Activated CD8-positive, alpha-beta memory T cell treated with anti-CD3 and anti-CD28 coated beads for 4 hours (primary cell): ENCODE results near the gene HOGA1.
"Not testable (repeated sequence)": the region's sequence is repeated elsewhere in the genome, so short reads cannot be mapped to it uniquely, and the experiment has no call there.

ENCODE experiments used
- DNase-seq, 2 donors: peaks; one replicate each; pipeline ENCODE4 v3.0.0-alpha.2; 2020; ENCODE audit warnings: low read depth in 2 of 2

Gene HOGA1

DNA sequence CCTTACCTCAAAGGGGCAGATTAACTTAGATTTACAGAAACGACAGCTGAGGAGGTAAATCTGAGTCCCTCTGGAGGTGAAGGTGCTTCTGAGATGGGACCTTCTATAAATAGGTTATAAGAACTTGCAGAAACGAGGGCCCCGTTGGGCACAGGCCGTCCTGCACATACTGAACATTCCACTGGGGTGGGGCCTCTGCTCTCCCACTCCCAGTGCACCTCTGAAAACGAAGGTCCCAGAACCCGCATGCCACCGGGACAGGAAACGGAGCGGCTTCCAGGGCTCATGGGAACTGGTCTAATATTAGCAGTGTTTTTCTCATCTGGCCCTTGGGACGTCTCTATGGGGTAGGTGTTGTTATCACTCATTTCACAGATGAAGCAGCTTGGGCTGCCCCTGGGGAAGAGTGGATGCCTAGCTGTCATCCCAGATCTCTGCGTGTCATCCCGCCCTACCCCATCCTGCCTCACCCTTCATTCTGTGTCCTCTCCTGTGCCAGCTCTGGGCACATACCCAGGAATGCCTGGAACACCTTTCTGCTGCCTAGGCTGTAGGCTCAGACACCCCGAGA, 24.9 kb downstream of the HOGA1 start:
- DNase-seq: no peak

DNA sequence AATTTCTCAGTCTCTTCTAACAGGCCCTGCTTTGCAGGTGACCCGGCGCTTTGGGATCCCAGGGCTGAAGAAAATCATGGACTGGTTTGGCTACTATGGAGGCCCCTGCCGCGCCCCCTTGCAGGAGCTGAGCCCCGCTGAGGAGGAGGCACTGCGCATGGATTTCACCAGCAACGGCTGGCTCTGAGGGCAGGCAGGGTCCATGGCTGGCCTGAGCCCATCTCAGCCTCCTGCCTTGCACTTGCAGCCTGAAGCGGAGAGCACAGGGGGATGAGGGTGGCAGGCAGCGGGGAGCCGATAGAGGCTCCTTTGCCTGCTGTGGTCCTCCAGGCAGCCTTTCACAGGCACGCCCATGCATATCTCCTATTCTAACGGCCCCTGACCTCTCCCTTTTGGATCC, 27.3 kb downstream of the HOGA1 start:
- DNase-seq: no peak

DNA sequence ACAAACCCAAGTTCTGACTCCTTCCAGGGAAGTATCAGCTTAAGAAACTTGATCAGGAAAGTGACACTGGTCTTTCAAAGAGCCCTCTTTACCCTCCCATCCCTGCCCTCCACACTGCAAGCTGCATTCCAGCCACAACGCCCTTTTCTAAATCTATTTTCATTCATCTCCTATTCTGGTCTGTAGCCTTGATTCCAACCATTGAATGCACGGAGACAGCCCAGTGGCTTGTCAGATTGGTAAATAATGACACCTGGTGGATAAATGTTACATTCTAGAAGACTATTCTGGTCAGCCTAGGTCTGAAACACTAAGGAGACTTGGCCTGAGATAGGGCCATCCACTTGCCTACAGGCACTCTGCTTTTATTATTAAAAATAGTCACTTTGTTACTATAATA, 28.2 kb downstream of the HOGA1 start:
- DNase-seq: no peak

DNA sequence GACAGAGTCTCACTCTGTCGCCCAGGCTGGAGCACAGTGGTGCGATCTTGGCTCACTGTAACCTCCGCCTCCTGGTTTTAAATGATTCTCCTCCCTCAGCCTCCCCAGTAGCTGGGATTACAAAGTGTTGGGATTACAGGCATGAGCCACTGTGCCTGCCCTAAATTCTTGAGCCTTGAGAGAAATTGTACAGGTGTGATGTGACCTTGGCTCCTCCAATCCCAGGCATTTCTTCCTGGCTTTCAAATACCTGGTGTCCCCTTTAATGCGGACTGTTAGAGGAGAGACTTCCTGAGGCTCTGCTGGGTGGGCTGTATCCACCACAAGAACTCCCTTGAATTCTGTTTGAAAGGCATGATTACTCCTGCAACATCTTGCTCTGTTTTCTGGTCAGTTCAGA, 34.1 kb downstream of the HOGA1 start:
- no peak for DNase-seq

DNA sequence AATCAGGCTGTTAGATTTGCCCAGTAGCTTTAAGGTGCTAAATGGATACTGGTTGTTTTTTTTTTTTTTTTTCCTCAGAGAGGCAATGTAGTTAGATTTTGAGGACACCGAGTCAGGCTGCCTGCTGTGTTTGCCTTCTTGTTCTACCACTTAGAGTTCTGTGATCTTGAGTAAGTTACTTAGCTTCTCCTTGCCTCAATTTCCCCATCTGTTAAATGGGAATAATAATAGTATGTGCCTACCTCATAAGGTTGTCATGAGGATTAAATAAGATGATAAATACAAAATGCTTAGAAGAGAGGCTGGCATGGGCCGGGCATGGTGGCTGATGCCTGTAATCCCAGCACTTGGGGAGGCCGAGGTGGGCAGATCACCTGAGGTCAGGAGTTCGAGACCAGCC, 34.5 kb downstream of the HOGA1 start:
- DNase-seq: no peak

DNA sequence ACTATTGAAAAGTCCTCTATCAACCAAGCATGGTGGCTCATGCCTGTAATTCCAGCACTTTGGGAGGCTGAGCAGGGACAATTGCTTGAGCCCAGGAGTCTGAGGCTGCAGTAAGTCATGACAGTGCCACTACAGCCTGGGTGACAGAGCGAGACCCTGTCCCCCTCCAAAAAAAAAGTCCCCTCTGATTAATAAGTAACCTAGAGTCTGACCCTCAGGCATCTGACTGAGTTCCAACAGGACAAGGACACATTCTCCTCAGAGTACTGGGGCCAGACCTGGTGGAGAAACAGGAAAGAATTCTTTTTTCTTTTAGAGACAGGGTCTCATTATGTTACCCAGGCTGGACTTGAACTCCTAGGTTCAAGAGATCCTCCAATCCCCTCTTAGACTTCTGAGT, 39.1 kb downstream of the HOGA1 start:
- DNase-seq: no peak

DNA sequence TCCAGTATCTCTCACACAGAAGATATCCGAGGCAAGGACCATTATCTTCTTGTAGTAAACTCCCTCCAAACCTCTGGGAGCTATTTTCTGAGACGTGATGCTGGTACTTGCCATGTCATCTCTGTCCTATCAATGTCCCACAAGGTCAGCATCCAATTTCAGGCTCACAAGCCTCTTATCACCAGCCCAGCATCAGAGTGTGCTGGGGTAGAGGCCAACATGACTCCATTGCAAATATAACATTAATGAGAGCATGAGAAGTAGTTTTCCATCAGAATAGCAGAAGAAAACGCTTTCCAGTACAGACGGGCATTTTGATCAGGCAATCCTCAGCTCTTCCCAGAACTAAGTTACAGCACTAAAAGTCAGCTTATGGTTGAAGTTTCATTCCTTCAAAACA, 43.5 kb downstream of the HOGA1 start:
- DNase-seq: no peak

DNA sequence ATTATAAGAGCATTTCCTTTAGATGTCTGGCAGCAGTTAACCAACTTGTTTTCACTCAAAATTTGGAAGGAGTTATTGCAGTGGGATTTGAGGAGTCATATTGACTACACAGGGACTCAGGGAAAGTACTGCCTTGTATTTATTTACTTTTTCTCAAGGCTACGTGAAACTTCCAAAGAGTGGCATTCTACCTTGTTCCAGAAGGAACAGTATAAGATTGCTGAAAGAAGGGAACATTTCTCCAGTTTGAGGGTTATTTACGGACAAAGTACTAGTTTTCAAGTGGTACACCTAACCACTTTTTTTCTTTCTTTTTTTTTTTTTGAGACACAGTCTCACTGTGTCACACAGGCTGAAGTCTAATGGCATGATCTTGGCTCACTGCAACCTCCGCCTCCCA, 44.0 kb downstream of the HOGA1 start:
- no peak for DNase-seq

DNA sequence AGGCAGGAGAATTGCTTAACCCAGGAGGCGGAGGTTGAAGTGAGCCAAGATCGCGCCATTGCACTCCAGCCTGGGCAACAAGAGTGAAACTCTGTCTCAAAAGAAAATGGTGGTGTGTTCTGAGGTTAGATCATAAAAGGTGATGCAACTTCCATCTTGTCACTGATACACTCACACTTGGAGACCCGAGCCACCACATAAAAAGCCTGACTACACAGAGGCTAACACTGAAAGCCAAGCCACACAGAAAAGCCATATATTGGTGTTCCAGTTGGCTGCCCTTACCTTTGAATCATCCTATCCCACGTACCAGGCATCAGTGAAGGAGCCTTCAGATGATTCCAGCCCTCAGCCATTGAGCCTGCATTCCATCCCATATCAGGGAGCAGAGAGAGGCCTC, 45.1 kb downstream of the HOGA1 start:
- DNase-seq: no peak

DNA sequence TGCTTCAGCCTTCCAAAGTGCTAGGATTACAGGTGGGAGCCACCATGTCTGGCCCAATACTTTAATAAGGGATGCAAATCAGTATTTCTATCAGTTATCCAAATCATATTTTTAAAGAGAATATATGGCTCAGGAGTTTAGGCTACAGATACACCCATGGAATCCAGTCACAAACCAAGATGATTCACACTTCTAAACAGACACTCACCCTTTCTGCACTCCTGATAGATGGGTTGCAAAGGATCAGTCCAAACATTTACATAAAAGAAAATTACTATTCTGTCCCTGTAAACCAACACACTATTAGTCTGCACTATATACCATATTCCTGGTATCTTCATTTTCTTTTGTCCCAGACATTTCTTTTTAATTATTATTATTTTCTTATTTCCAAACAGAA, 46.9 kb downstream of the HOGA1 start:
- DNase-seq: no peak

DNA sequence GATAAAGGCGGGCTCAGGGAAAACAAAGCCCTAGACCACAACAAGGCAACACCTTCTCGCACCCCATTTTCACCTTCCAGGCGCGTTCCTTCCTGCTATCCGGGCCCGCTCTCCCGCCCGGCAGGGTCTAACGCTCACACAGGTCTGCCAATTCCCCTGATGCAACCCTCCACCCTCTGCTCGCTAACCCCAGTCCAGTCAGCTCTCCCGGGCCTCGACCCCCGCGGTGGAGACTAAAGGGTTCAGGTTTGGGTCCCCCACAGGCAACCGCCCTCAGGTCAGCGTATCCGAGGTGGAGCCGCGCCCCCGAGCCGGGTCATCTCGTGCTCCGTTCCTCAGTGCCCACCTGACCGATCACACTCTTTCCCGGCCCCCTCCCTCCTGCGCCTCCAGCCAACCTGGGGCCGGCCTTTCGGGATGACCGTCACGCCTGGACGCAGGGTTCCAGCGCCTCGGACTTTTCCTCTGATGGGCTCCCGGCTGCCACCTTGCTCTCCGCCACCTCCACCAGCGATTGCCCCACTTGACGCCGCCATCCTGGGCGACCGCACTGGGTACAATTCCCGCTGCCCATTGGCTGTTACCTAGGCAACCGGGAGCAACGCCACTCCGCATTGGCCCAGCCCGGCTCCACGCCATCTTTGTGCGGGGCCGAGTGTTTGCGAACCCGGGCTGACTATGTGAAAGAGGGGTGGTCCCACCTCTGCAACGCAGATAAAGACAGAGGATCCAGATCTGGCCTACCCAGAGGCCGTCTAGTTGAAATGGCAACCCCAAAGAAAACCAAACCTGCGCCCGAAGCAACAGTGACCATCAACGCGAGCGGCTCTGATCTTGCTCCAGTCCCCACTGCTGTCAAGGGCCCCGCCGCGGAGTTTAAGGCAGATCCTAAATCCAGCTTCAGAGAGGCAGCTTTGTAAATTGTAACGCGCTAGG, 49.0 kb downstream of the HOGA1 start, which contains the start of gene MORN4:
MORN4 (minus strand) TSS at position 552 of the 936 bp plus-strand sequence. CDS start 13,847 bp downstream, outside the sequence.
- DNase-seq: peak; percentile 74 to 79

DNA sequence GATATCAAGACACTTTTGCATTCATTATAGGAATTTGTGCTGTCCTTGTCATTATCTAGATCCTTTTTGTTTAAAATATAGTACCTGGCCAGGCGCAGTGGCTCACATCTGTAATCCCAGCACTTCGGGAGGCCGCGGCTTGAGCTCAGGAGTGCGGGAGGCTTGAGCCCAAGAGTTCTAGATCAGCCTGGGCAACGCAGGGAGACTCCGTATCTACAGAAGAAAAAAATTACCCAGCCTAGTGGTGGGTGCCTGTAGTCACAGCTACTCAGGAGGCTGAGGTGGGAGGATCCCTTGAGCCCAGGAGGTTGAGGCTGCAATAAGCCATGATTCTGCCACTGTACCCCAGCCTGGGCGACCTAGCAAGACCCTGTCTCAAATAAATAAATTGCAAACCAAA, 49.7 kb downstream of the HOGA1 start:
- DNase-seq: no peak

DNA sequence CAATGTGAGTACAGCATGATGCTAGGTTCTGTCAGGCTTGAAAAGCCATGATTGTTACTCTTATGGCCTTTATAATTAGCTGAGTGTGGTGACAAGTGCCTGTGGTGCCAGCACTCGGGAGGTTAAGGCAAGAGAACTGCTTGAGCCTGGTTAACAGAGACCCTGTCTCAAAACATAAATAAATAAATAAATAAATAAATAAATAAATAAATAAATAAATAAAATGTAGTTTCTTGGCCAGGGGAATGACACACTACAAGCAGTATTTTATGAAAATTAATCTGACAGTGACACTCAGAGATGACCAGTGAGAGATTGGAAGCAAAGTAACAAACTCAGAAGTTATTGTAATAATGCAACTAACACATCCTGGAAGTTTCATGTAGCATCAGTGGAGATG, 51.4 kb downstream of the HOGA1 start:
- no peak for DNase-seq

DNA sequence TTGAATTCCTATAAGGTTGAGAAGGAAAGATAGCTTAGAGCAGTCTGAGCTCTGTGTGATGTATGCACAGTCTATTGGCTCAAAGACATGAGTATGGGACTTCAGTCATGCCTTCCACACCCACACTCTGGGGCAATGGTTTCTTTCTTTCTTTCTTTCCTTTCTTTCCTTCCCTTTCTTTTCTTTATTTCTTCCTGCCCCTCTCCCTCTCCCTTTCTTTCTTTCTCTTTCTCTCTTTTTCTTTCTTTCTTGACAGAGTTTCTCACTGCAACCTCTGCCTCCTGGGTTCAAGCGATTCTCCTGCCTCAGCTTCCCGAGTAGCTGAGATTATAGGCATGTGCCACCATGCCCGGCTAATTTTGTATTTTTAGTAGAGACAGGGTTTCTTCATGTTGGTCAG, 54.9 kb downstream of the HOGA1 start:
- not testable (repeated sequence) for DNase-seq

DNA sequence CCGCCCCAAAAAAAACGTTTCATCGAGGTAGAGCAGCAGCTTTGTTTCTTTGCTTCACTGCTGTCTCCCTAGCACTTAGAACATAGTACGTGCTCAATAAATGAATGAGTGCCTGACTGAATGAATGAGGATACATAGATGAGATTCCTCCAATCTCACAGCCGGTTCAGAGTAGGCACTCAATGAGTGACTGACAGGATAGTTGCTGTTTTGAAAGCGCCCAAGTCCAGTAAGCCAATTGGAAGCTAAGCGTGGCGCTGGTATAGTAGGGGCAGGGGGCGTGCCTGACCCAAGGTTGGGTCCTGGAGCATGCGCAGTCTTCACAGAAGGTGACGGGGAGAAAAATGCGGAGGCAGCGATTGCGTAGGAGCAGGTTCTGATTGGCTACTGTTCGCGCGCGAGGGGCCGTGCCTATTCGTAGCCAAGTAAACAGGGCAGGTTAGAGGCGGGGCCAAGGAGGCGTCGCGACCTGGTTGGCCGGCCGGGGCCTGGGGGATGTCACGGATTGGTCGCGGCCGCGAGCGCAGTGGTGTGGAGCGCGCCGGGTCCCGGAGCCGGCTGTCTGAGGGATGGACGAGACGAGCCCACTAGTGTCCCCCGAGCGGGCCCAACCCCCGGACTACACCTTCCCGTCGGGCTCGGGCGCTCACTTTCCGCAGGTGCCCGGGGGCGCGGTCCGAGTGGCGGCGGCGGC, 56.1 kb downstream of the HOGA1 start, which contains the start of gene PI4K2A:
PI4K2A (plus strand) TSS at position 498 of the 694 bp plus-strand sequence; CDS start at position 570, 72 bp downstream.
- DNase-seq: peak; percentile 98 to 99

DNA sequence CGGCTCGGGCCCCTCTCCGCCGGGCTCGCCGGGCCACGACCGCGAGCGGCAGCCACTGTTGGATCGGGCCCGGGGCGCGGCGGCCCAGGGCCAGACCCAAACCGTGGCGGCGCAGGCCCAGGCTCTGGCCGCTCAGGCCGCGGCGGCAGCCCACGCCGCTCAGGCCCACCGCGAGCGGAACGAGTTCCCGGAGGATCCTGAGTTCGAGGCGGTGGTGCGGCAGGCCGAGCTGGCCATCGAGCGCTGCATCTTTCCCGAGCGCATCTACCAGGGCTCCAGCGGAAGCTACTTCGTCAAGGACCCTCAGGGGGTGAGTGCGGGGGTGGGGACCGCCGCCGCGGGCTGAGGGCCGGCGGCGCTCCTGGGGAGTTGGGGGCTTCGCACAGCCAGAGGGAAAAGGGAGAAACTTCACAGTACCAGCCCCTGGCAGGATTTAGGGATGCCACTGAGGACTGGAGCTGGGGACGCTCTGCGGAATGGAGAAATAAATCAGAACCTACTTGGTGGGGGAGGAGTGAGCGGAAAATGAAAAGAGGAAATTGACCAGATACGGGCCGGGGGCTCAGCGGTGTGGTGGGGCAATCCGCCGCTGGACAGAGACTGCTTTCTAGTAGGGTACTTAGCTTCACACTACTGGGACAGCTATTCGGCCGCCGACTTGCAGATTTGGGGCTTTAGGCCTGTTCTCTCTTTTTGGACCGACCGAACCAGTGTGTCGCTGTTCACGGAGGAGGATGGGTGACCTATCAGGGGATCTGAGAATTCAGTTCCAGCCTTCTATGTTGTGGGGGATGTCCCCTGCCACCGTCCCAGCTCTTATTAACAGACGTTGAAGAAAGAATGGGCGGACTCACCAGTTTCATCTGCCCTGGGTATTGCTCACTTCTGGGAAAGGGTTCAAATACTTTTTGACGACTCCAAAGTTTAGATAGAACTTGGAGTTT, 57.0 kb downstream of the HOGA1 start:
- DNase-seq: no peak

DNA sequence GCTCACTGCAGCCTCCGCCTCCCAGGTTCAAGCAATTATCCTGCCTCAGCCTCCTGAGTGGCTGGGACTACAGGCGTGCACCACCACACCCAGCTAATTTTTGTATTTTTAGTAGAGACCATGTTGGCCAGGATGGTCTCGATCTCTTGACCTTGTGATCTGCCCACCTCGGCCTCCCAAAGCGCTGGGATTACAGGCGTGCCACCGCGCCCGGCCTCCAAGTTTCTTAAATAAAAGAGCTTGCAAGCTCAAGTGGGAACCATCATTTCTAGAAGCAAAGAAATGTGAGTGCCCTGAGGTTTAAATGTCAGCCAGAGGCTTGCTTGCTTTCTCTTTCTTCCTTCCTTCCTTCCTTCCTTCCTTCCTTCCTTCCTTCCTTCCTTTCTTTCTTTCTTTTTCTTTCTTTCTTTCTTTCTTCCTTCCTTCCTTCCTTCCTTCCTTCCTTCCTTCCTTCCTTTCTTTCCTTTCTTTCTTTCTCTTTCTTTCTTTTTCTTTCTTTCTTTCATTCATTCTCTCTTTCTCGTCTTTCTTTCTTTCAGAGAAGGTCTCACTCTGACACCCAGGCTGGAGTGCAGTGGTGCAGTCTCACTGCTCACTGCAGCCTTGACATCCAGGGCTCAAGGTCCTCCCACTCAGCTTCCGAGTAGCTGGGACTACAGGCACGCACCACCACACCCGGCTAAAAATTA, 58.4 kb downstream of the HOGA1 start:
- not testable (repeated sequence) for DNase-seq

DNA sequence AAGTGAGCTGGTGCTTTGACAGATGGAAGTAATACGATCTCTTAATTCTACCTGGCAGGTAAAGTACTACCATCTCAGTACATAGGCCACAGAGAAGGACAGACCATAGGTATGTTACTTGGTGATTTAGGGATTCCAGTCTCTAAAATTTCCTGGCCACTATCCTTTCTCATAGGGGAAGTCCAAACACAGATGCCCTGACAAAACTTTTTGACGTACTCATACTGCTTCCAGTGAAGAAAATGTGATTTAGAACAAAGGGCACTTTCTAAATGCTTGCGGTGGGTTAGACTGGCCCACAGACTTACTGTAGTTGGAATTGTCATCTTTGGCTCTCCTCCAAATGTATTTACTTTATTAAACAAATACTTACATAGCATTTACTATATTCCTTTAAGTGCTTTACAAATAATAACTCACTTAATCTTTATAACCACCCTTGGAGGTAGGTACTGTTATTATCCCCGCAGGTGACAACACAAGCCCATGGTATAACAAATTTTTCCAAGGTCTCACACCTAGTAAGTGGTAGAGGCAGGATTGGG, 59.3 kb downstream of the HOGA1 start:
- DNase-seq: no peak

DNA sequence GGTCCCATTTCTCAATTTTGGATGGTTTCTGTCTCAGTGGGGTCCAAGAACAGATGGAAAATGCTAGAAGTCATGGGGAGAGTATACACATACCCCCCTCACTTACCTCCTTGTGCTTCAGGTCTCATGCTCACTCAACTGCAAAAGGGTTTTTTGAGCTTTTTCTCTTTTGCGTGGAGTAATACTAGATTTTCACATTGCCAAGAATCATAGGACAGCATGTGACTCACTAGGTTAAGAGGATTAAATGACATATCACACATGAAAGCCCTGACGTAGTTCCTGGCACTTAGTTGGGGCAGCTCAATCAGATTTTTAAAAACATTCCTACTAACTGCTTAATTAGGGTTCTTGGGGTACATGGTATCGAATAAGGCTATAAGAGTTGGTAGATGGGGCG, 60.7 kb downstream of the HOGA1 start:
- no peak for DNase-seq

DNA sequence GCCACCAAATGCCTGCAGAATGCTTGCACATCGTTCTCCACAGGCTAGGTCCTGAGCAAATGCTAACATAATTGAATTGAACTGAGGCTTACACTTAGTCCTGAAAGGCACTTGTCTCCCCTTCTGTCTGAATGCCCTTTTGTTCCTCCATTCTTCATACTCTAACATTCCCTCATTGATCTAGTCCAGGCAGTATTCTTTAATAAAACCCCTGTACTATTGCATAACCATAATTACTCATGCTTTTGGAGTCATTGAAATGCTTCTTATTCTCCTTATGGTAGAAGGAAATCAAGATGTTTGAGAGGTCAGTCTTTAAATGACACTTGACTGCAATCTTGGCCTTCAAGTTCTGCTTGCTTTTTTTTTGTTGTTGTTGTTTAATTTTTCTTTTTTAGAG, 63.4 kb downstream of the HOGA1 start:
- DNase-seq: no peak
